NCI-H2171 treated with DMSO at 0.1 percent for 48 hours (cell line): Measurements from ENCODE around the gene RPS28.
"Not testable (repeated sequence)": the region's sequence is repeated elsewhere in the genome, so short reads cannot be mapped to it uniquely, and the experiment has no call there.

Experiments used
- DNase-seq: peaks from one replicate; lab custom pipeline; 2025; lab: John Stamatoyannopoulos, UW

Gene RPS28

DNA sequence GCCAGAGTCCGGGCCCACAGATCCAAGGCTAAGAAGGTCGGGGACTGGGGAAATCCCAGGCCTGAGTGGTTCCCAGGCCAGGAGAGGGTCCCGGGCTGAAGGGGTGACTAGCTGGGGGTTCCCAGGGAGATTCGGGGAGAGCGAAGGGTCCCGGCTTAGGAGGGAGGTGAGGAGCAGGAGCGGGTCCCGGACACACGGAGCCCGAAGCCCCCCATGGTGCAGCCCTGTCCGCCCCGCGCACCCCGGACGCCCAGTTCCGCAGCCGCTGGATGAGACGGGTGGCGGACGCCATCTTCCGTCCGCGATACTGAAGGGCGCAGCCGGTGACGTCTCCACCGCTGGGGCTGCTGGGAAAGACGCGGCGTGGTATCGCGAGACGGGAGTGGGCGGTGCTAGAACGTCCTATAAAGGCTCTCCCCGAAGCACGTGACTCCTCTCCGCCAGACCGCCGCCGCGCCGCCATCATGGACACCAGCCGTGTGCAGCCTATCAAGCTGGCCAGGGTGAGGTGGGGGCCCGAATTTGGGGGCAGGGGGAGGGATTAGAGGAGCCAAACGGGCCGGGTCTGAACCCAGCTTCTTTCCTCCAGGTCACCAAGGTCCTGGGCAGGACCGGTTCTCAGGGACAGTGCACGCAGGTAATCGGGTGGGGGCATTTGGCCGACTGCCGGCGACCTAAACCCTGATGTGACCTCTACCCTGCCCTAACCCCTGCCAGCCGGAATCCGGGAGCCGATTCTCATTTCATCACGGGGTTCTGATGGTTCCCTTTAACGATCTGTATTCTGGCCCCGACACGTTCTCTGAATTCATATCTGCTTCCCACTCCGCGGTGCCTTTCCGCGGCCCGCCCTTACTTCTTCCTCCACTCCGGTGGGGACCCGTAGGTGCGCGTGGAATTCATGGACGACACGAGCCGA lies at the start of gene RPS28, which contains the start of gene NDUFA7:
RPS28 (plus strand) TSS at position 430 of the 919 bp plus-strand sequence; CDS start at position 465, 35 bp downstream.
NDUFA7 (minus strand) TSS at position 309 of the 919 bp plus-strand sequence; CDS start at position 292, 17 bp downstream.
- peak; percentile 96 for DNase-seq

DNA sequence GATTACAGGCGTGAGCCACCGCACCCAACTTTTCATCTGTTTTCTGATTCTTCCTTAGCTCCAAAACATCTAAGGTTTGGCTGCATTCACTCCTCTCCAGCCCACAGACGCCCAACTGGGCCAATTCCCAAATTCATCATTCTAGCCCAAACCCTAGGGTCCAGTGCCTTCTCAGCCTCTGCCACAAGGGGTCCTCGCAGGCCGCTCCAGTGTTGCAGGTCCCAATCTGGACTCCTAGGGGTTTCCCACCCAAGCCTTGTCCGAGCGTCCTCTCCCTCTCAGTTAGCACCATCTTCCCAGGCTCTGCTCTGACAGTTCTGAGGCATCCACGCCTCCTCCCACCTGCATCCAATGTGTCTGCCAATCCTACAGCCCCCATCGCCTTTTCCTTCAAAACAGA lies 44.8 kb upstream of the RPS28 start:
- not testable (repeated sequence) for DNase-seq

DNA sequence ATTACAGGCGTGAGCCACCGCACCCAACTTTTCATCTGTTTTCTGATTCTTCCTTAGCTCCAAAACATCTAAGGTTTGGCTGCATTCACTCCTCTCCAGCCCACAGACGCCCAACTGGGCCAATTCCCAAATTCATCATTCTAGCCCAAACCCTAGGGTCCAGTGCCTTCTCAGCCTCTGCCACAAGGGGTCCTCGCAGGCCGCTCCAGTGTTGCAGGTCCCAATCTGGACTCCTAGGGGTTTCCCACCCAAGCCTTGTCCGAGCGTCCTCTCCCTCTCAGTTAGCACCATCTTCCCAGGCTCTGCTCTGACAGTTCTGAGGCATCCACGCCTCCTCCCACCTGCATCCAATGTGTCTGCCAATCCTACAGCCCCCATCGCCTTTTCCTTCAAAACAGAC lies 30.0 kb upstream of the RPS28 start:
- not testable (repeated sequence) for DNase-seq

DNA sequence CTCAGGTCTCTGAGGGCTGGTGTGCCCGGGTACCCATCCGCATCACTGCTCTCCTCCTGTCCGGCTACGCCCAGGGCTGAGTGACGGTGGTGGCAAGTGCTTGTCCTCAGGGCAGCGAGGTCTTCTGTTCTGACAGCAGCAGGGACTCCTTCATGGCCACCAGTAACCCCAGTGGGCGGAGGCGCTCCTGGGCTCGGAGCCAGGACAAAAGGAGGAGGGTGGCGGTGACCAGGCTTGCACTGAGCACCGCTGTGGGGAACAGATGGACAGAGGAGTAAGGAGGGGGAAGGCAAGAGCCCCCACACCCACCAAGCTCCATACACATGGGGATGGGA lies 19.0 kb upstream of the RPS28 start:
- no peak for DNase-seq

DNA sequence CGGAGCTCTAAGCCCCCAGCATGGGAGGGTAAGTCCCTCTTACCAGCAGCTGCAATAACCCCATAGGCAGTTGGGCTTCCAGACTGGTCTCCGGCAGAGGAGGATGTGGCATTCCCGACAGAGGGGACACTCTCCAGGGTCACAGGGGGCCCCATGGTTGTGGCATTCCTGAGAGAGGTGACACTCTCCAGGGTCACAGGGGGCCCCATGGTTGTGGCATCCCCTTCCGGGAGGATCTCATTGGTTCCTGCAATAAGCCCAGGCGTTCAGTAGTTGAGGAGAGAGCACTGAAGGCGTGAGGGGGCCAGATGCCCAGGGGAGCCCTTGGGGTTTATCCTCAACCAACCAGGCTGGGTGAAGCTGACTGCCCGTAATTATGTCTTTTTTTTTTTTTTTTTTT lies 18.6 kb upstream of the RPS28 start:
- DNase-seq, result no peak

DNA sequence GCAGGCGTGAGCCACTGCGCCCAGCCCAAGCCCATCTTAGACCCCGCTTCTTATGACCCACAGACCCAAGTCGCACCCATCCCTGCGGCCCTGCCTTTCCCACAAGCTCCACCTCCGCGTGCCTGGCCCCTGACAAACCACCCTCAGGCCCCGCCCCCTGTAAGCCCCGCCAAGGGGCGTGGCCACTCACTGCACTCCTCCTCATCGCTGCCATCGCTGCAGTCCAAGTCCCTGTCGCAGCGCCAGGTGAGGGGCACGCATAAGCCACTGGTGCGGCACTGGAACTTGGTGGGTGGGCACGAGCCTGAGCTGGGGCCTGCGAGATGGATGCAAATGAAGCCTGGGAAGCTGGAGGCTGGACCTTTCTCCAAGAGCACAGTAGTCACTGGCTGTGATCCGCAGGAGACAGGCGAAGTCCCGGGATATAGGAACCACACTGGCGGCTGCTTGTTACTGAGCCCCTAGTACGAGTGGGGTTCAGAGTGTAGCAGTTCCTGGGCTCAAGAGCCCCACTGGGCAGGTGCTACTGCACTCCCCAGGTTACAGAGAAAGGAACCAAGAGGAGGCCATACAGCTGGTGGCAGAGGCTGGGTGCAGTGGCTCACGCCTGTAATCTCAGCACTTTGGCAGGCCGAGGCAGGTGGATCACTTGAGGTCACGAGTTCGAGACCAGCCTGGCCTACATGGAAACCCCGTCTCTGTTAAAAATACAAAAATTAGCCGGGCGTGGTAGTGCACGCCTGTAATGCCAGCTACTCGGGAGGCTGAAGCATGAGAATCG lies 16.3 kb upstream of the RPS28 start:
- DNase-seq, result no peak

DNA sequence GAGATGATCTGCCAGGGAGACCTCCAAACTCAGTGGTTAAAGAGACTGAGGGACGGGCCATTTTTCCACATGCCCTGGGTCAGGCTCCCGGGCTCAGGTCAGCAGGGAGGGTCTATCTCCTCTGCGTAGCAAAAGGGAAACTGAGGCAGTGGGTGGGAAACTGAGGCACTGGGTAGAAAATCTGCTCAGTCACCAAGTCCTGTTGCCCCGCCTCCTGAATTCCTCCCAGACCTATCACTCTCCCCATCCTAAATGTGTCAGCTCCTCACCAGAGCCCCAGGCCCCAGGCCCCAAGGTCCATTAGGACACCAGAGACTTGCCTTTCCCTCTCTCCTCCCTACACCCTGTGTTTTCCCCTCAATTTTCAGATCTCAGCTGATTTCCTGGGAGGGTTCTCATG lies 15.5 kb upstream of the RPS28 start:
- DNase-seq, result no peak

DNA sequence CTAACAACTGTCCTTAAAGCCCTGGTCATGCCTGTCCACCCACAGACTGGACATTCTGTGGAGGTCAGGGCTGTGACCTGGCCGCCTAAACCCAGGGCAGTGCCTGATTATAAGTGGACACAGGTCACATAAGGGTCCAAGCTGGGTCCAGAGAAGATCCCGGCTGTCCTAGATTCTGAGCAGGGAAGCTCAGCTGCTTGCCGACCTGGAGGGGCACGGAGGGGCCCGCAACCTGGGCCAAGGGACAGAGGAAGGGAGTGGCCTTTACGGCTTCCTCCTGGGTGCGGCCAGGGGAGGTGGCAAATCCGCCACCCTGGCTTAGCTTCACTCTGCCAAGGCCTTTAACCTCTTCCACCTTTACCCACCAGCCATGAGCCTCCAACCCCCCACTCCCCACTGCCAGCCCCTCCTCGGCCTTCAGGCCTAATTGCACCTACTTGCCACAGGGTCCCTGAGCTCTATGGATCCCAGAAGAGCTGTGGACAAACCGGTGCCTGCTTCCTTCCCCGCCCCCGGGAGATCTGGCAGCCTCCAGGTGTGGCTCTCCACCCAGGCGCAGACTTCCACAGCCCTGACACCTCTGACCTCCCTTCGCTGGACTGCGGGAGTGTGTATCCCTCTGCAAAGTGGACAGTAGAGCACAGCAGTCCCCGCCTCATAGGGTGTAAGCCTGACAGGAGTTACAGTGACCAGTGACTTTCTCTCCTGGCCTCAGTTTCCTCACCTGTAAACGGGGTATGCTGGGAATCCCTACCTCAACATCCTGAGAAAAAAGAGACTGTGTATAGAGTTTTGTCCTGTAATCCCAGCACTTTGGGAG lies 14.9 kb upstream of the RPS28 start:
- no peak for DNase-seq

DNA sequence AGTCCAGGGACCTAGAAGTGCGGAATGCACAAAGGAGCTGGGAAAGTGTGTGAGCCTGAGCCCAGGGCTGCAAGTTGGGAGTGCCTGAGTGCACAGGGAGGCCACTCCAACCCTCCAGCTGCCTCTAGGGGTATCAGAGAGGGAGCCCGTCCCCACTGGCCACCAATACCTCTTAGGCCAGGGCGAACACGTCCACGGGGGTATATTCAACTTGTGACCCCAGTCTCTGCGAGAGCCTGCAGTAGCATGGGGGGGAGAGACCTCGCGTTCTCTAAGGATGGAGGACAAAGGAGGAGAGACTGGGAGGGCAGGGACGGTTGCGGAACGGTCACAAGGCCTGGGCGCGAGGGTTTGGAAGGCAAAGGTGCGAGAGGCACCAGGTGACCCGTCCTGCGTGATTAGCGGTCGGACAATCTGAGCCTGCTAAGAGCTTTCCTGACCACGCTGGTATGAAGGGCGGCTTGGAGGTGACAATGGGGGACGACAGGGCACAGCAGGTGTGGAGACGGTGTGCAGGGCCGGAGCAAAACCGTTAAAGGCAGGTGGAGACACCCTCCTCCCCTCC lies 13.8 kb upstream of the RPS28 start:
- DNase-seq, result no peak

DNA sequence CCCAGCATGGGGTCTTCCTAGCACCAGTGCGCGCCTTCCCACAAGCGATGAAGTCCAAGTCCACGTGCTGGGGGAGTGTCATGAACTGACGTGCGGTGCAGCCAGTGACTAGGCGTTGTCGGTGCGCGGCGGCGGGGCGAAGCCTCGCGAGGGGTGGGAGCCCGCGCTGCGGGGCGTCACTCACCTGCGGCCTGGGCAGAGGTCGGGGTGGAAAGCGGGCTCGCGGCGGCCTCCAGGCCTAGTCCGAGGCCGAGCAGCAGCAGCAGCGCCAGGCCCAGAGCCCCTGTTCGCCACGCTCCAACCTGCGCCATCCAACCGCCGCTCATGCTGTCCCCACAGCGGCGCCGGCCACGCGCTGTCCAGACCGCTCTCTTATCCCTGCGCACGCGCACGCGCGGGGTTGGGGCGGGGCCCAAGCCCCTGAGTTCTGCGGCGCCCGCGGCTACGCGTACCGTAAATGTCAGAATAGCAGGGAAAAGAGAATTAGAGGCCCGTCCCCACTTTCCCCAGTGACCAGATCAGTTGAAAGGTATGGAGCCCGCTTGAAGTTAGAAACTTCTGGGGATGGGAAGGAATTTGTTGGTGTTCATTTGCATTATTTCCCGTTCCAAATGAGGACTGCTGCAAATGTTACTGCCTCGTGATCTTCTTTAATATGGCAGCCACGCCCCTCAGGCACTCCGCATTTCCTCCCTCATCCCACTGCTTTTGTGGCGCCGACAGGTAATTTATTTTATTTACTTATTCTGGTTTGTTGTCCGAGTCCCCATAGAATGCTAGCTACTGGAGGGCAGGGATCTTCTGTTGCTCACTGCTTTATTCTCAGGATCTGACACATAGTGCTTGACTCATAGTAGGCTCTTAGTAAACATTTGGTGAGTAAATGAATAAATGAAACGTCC lies 13.1 kb upstream of the RPS28 start, which contains the start of gene CD320:
CD320 (minus strand) TSS at position 394 of the 902 bp plus-strand sequence; CDS start at position 326, 68 bp downstream.
- DNase-seq, result peak; percentile 96

DNA sequence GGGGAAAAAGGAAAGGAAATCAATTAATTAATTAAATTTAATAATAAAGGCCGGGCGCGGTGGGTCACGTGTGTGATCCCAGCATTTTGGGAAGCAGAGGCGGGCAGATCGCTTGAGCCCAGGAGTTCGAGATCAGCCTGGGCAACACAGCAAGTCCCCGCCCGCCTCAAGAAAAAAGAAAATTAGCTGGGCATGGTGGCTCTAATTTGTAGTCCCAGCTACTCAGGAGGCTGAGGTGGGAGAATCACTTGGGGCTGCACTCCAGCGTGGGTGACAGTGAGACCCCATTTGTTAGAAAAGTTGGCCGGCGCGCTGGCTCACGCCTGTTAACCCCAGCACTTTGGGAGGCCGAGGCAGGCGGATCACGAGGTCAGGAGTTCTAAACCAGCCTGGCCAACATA lies 12.4 kb upstream of the RPS28 start:
- no peak for DNase-seq

DNA sequence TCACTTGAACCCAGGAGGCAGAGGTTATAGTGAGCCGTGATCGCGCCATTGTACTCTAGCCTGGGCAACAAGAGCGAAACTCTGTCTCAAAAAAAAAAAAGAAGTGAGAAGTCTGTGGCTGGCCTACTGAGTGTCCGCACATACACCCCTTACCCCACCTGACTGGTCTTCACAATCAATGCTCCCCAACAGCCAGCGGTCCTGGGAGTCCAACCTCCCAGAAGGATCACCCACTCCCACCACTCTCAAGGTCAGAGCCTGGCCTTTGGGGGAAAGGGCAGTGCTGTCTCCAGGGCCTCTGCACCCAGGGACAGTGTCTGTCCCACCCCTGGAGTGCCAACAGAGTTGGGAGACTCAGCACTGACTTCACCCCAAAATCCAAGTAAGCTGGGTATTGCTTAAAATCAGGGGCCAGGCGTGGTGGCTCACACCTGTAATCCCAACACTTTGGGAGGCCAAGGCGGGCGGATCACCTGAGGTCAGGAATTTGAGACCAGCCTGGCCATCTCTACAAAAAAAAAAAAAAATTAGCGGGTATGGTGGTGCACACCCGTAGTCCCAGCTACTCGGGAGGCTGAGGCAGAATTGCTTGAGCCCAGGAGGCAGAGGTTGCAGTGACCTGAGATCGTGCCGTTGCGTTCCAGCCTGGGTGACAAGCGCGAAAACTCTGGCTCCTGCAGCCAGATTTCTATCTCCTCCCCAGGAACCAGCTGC lies 10.8 kb upstream of the RPS28 start:
- DNase-seq, result no peak

DNA sequence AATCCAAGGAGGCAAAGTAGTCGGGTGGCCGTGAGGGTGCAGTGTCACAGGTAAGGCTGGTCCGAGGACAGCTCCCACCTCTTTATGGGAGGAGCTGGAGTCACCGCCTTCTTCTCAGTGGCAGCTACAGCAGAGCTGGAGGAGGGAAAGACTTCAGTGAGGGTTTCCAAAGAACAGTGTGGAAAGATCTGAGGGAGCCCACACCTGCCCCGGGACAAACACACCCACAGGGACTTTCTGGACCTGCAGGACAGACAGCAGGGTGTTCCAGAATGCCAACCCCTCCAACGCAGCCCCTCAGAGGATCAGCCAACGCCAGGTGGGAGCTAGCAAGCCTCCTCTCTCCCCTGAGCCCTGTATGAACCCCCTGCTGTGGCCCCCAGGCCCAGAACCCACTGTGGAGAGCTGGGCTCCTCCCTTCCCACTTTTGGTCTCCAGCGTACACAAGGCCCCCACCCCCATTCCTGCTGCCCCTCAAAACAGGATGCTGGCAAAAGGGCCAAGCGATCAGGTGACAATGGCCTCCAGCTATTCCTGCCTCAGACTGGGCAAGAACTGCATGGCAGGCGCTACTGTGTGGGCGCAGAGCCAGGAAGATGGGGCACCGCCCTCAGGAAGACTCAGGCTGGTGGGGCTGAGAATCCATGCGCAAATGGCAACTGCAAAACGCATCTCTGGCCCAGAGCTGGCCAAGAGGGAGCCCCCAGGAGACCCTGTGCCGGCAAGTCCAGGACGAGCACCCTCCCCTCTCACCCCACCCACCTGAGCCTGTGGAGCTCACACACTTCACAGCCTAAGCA lies 9.6 kb upstream of the RPS28 start:
- DNase-seq, result no peak

DNA sequence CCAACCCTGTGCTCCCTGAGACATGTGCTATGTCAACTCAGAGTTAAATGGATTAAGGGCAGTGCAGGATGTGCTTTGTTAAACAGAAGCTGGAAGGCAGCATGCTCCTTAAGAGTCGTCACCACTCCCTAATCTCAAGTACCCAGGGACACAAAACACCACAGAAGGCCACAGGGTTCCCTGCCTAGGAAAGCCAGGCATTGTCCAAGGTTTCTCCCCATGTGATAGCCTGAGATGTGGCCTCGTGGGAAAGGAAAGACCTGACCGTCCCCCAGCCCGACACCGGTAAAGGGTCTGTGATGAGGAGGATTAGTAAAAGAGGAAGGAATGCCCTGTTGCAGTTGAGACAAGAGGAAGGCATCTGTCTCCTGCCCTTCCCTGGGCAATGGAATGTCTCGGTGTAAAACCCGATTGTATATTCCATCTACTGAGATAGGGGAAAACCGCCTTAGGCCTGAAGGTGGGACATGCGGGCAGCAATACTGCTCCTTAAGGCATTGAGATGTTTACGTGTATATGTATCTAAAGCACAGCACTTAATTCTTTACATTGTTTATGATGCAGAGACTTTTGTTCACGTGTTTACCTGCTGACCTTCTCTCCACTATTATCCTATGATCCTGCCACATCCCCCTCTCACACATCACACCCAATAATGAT lies 6.2 kb upstream of the RPS28 start:
- DNase-seq, result not testable (repeated sequence)

DNA sequence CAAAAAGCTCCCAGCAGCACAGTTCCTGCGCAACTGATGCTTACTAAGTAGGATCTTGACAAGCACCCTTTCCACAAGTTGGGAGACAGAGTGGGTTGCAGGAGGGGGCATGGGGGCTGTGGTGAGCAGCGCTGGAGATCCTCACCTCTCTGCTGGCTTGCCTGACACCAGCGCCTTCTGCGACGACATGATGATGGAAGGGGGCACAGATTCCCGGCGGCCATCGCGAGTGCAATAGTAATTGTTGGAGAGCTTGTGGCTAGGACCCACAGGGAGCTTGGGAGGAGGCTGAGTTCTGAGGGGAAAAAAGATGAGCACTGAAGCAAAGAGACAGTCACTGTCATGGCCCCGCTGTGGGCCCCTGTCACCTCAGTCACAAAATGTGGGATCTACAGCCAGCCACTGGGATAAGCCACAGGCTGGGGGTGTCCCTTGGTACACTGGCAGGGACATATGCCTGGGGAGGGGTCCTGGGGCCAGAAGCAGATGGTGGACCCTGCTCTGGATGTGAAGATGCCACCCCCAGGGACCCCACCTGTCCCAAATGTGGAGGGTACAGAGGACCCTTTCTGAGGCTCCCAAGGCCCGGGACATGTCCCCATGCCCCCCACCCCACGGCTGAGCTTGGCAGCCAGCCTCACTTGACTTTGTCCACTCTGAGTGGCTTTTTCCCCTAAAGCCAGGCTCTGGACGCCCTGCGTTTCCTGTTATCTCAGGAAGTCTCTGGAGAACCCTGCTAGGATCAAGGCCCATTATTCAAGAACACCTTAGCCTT lies 4.8 kb upstream of the RPS28 start:
- no peak for DNase-seq

DNA sequence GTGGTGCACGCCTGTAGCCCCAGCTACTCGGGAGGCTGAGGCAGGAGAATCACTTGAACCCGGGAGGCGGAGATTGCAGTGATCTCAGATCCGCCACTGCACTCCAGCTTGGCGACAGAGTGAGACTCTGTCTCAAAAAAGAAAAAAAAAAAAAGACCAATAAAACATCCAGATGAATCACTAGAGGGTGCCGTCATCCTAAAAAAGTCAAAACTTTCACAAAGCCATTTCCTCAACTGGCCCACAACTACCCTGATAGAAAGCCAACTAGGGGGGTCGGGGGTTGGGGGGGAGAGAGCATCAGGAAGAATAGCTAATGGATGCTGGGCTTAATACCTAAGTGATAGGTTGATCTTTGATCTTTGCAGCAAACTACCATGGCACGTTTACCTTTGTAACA lies 2.5 kb upstream of the RPS28 start:
- DNase-seq, result not testable (repeated sequence)

DNA sequence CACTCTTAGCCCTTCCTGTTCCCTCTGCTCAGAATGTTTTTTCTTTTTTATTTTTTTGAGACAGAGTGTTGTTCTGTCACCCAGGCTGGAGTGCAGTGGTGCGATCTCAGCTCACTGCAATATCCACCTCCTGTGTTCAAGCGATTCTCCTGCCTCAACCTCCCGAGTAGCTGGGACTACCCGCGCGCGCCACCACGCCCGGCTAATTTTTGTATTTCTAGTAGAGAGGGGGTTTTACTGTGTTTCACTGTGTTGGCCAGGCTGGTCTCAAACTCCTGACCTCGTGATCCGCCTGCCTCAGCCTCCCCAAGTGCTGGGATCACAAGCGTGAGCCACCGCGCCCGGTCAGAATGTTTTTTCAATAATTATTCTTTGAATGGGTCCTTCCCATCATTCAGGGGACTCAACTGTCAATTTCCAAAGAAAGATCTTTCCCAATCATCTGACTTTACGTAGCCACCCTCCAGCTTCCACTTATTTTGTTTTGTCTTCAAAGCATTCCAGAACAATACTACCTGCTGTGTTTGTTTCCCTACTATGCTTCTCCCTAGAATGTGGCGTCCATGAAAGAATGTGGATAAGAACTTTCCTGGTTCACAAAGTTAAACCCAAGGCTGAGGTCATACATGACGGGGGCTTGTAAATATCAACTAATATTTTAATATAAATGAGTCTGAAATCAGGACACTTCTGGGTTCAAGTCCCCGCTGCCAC lies 1.3 kb upstream of the RPS28 start:
- DNase-seq, result no peak
